WERI-Rb-1 (cell line): ENCODE results near the gene LRP5.

ENCODE experiments used
- DNase-seq: peaks from one replicate; pipeline ENCODE4 v3.0.0-alpha.2; 2020
- H3K27ac ChIP-seq: fragments of 250-450 bp; sonication (Bioruptor Pico); 2 replicates; pipeline ENCODE4 v1.5.1; 2020; ENCODE audit warnings: mild to moderate bottlenecking, moderate library complexity
- H3K27me3 ChIP-seq: fragments of 250-450 bp; sonication (Bioruptor Pico); 2 replicates; pipeline ENCODE4 v1.5.1; 2021; ENCODE audit warnings: mild to moderate bottlenecking, low read depth, moderate library complexity; ENCODE audit not compliant: insufficient read depth, severe bottlenecking
- H3K36me3 ChIP-seq: fragments of 250-450 bp; sonication (Bioruptor Pico); 2 replicates; pipeline ENCODE4 v1.5.1; 2020; ENCODE audit warnings: mild to moderate bottlenecking, moderate library complexity
- H3K4me3 ChIP-seq: 2 replicates; pipeline ENCODE4 v1.5.1; 2011; ENCODE audit warnings: low read depth, mild to moderate bottlenecking, control low read depth, low read length
- H3K9me3 ChIP-seq: fragments of 250-450 bp; sonication (Bioruptor Pico); 2 replicates; pipeline ENCODE4 v1.5.1; 2021; ENCODE audit warnings: mild to moderate bottlenecking, moderate library complexity; ENCODE audit not compliant: severe bottlenecking
- CTCF ChIP-seq: IDR thresholded peaks from 2 replicates; pipeline ENCODE4 v1.5.1; 2011; ENCODE audit warnings: low read depth, mild to moderate bottlenecking, control low read depth, inconsistent platforms, low read length

The LRP5 gene

GRCh38 chr11:68370211-68371111 lies 58.1 kb downstream of the LRP5 start:
- no peak overlapping the region for H3K4me3 ChIP-seq

GRCh38 chr11:68371171-68372041 lies 59.0 kb downstream of the LRP5 start:
- no peak overlapping the region for H3K27ac ChIP-seq
- no peak for TF ChIP-seq CTCF
- DNase-seq, result no peak
- no peaks in the 10 kb centered on the region for H3K27me3 ChIP-seq
- peaks cover 3% of the 10 kb centered on the region; the same call in 1 of the 2 replicates for H3K36me3 ChIP-seq
- H3K9me3 ChIP-seq, result no peaks in the 10 kb centered on the region
- no peak overlapping the region for H3K4me3 ChIP-seq

More at GRCh38 chr11:68370211-68371111, 58.1 kb downstream of the LRP5 start:
- Histone ChIP-seq H3K27ac (peak overlapping the region; percentile 20; the same call in 1 of the 2 replicates), H3K27me3 (no peaks in the 10 kb centered on the region), H3K36me3 (peaks cover 3% of the 10 kb centered on the region; the same call in 1 of the 2 replicates), H3K9me3 (no peaks in the 10 kb centered on the region)
- no peak for TF ChIP-seq CTCF
- DNase-seq, result no peak

- no peak for DNase-seq
- no peak for TF ChIP-seq CTCF
- no peaks in the 10 kb centered on the region for H3K9me3 ChIP-seq
- H3K36me3 ChIP-seq, result peaks cover 3% of the 10 kb centered on the region; the same call in 1 of the 2 replicates
- H3K27ac ChIP-seq, result no peak overlapping the region
- H3K4me3 ChIP-seq, result no peak overlapping the region
- no peaks in the 10 kb centered on the region for H3K27me3 ChIP-seq
Measured at GRCh38 chr11:68372114-68372513, 59.7 kb downstream of the LRP5 start.

- Histone ChIP-seq H3K4me3 (no peak overlapping the region), H3K27ac (no peak overlapping the region), H3K9me3 (no peaks in the 10 kb centered on the region), H3K27me3 (no peaks in the 10 kb centered on the region), H3K36me3 (no peaks in the 10 kb centered on the region; the same call in 1 of the 2 replicates)
- no peak for TF ChIP-seq CTCF
- DNase-seq, result no peak
Measured at GRCh38 chr11:68372625-68373024, 60.2 kb downstream of the LRP5 start.

GRCh38 chr11:68373189-68373814 lies 60.9 kb downstream of the LRP5 start:
- no peaks in the 10 kb centered on the region for H3K9me3 ChIP-seq
- H3K27me3 ChIP-seq, result no peaks in the 10 kb centered on the region
- H3K4me3 ChIP-seq, result no peak overlapping the region; the same call in 1 of the 2 replicates
- no peaks in the 10 kb centered on the region for H3K36me3 ChIP-seq
- peak overlapping the region; percentile 82 for H3K27ac ChIP-seq
- peak; percentile 48 for DNase-seq
- TF ChIP-seq CTCF, result no peak
